MM.1S (cell line): ENCODE results near the gene SLX4IP.

ENCODE experiments used
- EZH2 ChIP-seq: fragments of 300-600 bp; sonication (generic); optimal IDR thresholded peaks from 2 replicates; pipeline ENCODE3; 2017; ENCODE audit warnings: low read depth, mild to moderate bottlenecking, antibody characterized with exemption, low read length, mixed read lengths
- EZH2phosphoT487 ChIP-seq: fragments of 300-600 bp; sonication (generic); IDR thresholded peaks from 2 replicates; pipeline ENCODE4 v1.6.1; 2018; ENCODE audit warnings: antibody characterized with exemption, low read length
- TF ChIP-seq, protein P1 (sequence below): fragments of 300-600 bp; sonication (generic); IDR thresholded peaks from 2 replicates; pipeline ENCODE4 v1.5.1; 2016; ENCODE audit warnings: antibody characterized with exemption, low read length, mixed read lengths

- TF ChIP-seq, protein P1, sequence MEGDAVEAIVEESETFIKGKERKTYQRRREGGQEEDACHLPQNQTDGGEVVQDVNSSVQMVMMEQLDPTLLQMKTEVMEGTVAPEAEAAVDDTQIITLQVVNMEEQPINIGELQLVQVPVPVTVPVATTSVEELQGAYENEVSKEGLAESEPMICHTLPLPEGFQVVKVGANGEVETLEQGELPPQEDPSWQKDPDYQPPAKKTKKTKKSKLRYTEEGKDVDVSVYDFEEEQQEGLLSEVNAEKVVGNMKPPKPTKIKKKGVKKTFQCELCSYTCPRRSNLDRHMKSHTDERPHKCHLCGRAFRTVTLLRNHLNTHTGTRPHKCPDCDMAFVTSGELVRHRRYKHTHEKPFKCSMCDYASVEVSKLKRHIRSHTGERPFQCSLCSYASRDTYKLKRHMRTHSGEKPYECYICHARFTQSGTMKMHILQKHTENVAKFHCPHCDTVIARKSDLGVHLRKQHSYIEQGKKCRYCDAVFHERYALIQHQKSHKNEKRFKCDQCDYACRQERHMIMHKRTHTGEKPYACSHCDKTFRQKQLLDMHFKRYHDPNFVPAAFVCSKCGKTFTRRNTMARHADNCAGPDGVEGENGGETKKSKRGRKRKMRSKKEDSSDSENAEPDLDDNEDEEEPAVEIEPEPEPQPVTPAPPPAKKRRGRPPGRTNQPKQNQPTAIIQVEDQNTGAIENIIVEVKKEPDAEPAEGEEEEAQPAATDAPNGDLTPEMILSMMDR = no peak
- TF ChIP-seq EZH2 (no peak), EZH2phosphoT487 (no peak)
Observed at GRCh38 chr20:10524643-10525042, 89.5 kb downstream of the SLX4IP start.
